Endothelial cell of umbilical vein (primary cell): ENCODE data around the gene PTPN14. TPM values are rescaled to one million over a fixed set of nuclear protein-coding genes. Genes with fewer than 3 reads are reported as not detected.

Experiments used
- BruUV-seq: library from RNA; stranded (reverse); fragments of 400-500 nt; replicated peaks from 2 replicates; lab custom pipeline; 2021; lab: Mats Ljungman, UMichigan
- CTCF ChIA-PET: fragments of 300-600, 350-600 bp; sonication (Branson Sonifier 250); formaldehyde crosslinking; loops from one replicate; lab custom pipeline; 2021; ENCODE audit warnings: antibody characterized with exemption, inconsistent platforms; lab: Charles Lee
- POLR2A ChIA-PET: fragments of 300-600, 350-600 bp; sonication (Branson Sonifier 250); formaldehyde crosslinking; loops from one replicate; lab custom pipeline; 2021; ENCODE audit warnings: antibody characterized with exemption, inconsistent platforms; lab: Charles Lee
- DNase-seq: peaks from one replicate; pipeline ENCODE4 v3.0.0-alpha.2; 2011; ENCODE audit warnings: low read depth, low spot score
- FAIRE-seq: peaks from 2 replicates; lab custom pipeline; 2011; peaks lifted over from hg19 to GRCh38; lab: Jason Lieb, UNC
- H2AFZ ChIP-seq: 2 replicates; pipeline ENCODE4 v1.6.0; 2012; ENCODE audit warnings: low read depth, low read length, control low read depth, inconsistent platforms
- H3K27ac ChIP-seq: 2 replicates; pipeline ENCODE4 v1.5.1; 2011; ENCODE audit warnings: low read depth, mild to moderate bottlenecking, control low read depth, low read length, moderate library complexity; ENCODE audit not compliant: insufficient read depth
- H3K27me3 ChIP-seq, 2 experiments: 2 replicates each; pipeline versions ENCODE4 v1.6.0 to v1.6.1; 2011; ENCODE audit warnings: low read length in 2 of 2, mixed read lengths in 1 of 2; ENCODE audit not compliant: control insufficient read depth in 2 of 2, insufficient read depth in 2 of 2
- H3K36me3 ChIP-seq, 2 experiments: 2 replicates in 1 of 2; 3 replicates in 1 of 2; pipeline ENCODE4 v1.5.1; 2011; ENCODE audit warnings: low read length in 2 of 2, mild to moderate bottlenecking in 1 of 2, moderate library complexity in 1 of 2; ENCODE audit not compliant: control insufficient read depth in 2 of 2, insufficient read depth in 2 of 2; ENCODE audit errors: extremely low read depth in 1 of 2
- H3K4me1 ChIP-seq: 3 replicates; pipeline ENCODE4 v1.5.1; 2011; ENCODE audit warnings: mild to moderate bottlenecking, low read length; ENCODE audit not compliant: control insufficient read depth, insufficient read depth; ENCODE audit errors: extremely low read depth
- H3K4me2 ChIP-seq: 2 replicates; pipeline ENCODE4 v1.6.1; 2011; ENCODE audit warnings: low read length, control low read depth, mixed read lengths; ENCODE audit not compliant: insufficient read depth
- H3K4me3 ChIP-seq, 3 experiments: fragments of 200-600 bp in 1 of 3; sonication (generic), shearing (Covaris generic) in 1 of 3; replicated peaks in 1 of 3; 2 replicates each; pipeline ENCODE4 v1.5.1; 2011 to 2016; ENCODE audit warnings: control low read depth in 3 of 3, low read length in 3 of 3, mild to moderate bottlenecking in 2 of 3, inconsistent platforms in 1 of 3, low read depth in 1 of 3, moderate library complexity in 1 of 3; ENCODE audit not compliant: insufficient read depth in 1 of 3
- H3K79me2 ChIP-seq: 2 replicates; pipeline ENCODE4 v1.6.0; 2012; ENCODE audit warnings: low read length, inconsistent platforms; ENCODE audit not compliant: control insufficient read depth, insufficient read depth
- H3K9ac ChIP-seq: replicated peaks from 2 replicates; pipeline ENCODE3; 2011; ENCODE audit warnings: low read length, control low read depth; ENCODE audit not compliant: insufficient read depth; ENCODE audit errors: extremely low read depth
- H3K9me1 ChIP-seq: replicated peaks from 3 replicates; pipeline ENCODE4 v1.6.0; 2011; ENCODE audit warnings: mild to moderate bottlenecking, low read length; ENCODE audit not compliant: control insufficient read depth, insufficient read depth; ENCODE audit errors: extremely low read depth
- H3K9me3 ChIP-seq: replicated peaks from 2 replicates; pipeline ENCODE4 v1.5.1; 2012; ENCODE audit warnings: low read length, inconsistent platforms; ENCODE audit not compliant: control insufficient read depth, insufficient read depth
- H4K20me1 ChIP-seq: replicated peaks from 2 replicates; pipeline ENCODE3; 2011; ENCODE audit warnings: mild to moderate bottlenecking, low read length; ENCODE audit not compliant: control insufficient read depth, insufficient read depth; ENCODE audit errors: extremely low read depth
- FOS ChIP-seq: IDR thresholded peaks from 2 replicates; pipeline ENCODE4 v1.6.1; 2011; ENCODE audit warnings: mild to moderate bottlenecking, low read length, moderate library complexity, borderline replicate concordance; ENCODE audit not compliant: insufficient read depth
- JUN ChIP-seq: IDR thresholded peaks from 2 replicates; pipeline ENCODE4 v1.6.1; 2011; ENCODE audit warnings: borderline replicate concordance, low read depth; ENCODE audit not compliant: insufficient read length, insufficient read depth
- MYC ChIP-seq: IDR thresholded peaks from one replicate; pipeline ENCODE4 v1.6.1; 2011; ENCODE audit warnings: mild to moderate bottlenecking, low read depth, low read length
- POLR2A ChIP-seq: IDR thresholded peaks from 2 replicates; pipeline ENCODE4 v1.6.1; 2012; ENCODE audit warnings: low read depth, mild to moderate bottlenecking, control low read depth, low read length
- dilution Hi-C: fragments of 300-500 bp; cut with MboI; formaldehyde crosslinking; loops from one replicate; pipeline ENCODE4 v1.15.0; 2019; ENCODE audit warnings: low sequenced_read_pairs; ENCODE audit not compliant: extremely low pct_ligation_motif_present
- intact Hi-C: fragments of 100-400 bp; cut with micrococcal nuclease; formaldehyde crosslinking; loops from one replicate; pipeline ENCODE4 v1.10.0; 2022
- polyA plus RNA-seq, 4 experiments: library from polyadenylated mRNA; depleted of rRNA in 3 of 4; stranded (reverse) in 3 of 4; unstranded in 1 of 4; fragments of >200 nt; gene quantifications; 2 replicates each; pipeline versions ENCODE4 v1.2.1 to v1.2.3, GENCODE V29; 2011 to 2012; ENCODE audit warnings: missing spikeins in 1 of 4
- total RNA-seq: library from RNA; stranded (reverse); gene quantifications from 2 replicates; pipeline ENCODE4 v1.2.3, GENCODE V29; 2021

PTPN14 gene
- total and polyA plus RNA-seq, 2 donors (not counting 3 experiments of a cell fraction or from before 2014, with no cell fraction given): 18.5 to 93.0 TPM

- Histone ChIP-seq H3K9me1 (no peaks in the 10 kb centered on the region), H4K20me1 (peaks cover 4% of the 10 kb centered on the region), H3K9me3 (no peaks in the 10 kb centered on the region), H3K4me2 (peak overlapping the region; percentile 94), H2AFZ (no peak overlapping the region), H3K27ac (peak overlapping the region; percentile 98), H3K36me3 (no peaks in the 10 kb centered on the region), H3K4me1 (peaks cover 62% of the 10 kb centered on the region), H3K79me2 (peaks cover 58% of the 10 kb centered on the region), H3K4me3 (peak overlapping the region; percentile 28 to 88 (median 73)), H3K27me3 (no peaks in the 10 kb centered on the region), H3K9ac (peak overlapping the region; percentile 81)
- intact Hi-C loops (loop anchor here (2.0 kb wide), 1 partner anchor 73 kb away; no protein-coding TSS in a partner anchor), dilution Hi-C loops (no loop called here)
- peak; percentile 57 for DNase-seq
- TF ChIP-seq JUN: no peak
- no TSS peak for BruUV-seq
- FAIRE-seq: no peak
- ChIA-PET CTCF (interaction anchor here (0.6 to 12.4 kb wide), 16 partner anchors 11 to 219 kb away, joined by 3 to 171 read pairs (median 3); no protein-coding TSS in a partner anchor), POLR2A (interaction anchor here (0.7 to 2.4 kb wide), 2 partner anchors 146 to 147 kb away, joined by 3 to 10 read pairs; no protein-coding TSS in a partner anchor)
Measured at GRCh38 chr1:214550013-214550856, 1.2 kb downstream of the PTPN14 start.

GRCh38 chr1:214549604-214550003, 1.8 kb downstream of the PTPN14 start:
- Histone ChIP-seq H3K27ac (peak overlapping the region; percentile 98), H3K9me1 (no peaks in the 10 kb centered on the region), H3K36me3 (no peaks in the 10 kb centered on the region), H3K9ac (peak overlapping the region; percentile 81), H4K20me1 (peaks cover 4% of the 10 kb centered on the region), H3K4me2 (peak overlapping the region; percentile 94), H3K9me3 (no peaks in the 10 kb centered on the region), H3K27me3 (no peaks in the 10 kb centered on the region), H2AFZ (no peak overlapping the region), H3K79me2 (peaks cover 64% of the 10 kb centered on the region), H3K4me1 (peaks cover 62% of the 10 kb centered on the region), H3K4me3 (peak overlapping the region; percentile 28 to 88 (median 73))
- intact Hi-C loops: loop anchor here (2.0 kb wide), 1 partner anchor 73 kb away; no protein-coding TSS in a partner anchor
- ChIA-PET POLR2A (interaction anchor here (0.5 to 2.4 kb wide), 2 partner anchors 124 to 145 kb away, joined by 9 to 10 read pairs; no protein-coding TSS in a partner anchor), CTCF (interaction anchor here (0.6 to 12.4 kb wide), 14 partner anchors 10 to 219 kb away, joined by 3 to 171 read pairs (median 3); no protein-coding TSS in a partner anchor)
- DNase-seq (no peak), FAIRE-seq (no peak)
- dilution Hi-C loops: loop anchor here (10.0 kb wide), 1 partner anchor 75 kb away; no protein-coding TSS in a partner anchor
- no TSS peak for BruUV-seq
- TF ChIP-seq POLR2A (peak; percentile 13), MYC (no peak), FOS (no peak)
